ENCODE data around the gene TUBA1B.

DNA sequence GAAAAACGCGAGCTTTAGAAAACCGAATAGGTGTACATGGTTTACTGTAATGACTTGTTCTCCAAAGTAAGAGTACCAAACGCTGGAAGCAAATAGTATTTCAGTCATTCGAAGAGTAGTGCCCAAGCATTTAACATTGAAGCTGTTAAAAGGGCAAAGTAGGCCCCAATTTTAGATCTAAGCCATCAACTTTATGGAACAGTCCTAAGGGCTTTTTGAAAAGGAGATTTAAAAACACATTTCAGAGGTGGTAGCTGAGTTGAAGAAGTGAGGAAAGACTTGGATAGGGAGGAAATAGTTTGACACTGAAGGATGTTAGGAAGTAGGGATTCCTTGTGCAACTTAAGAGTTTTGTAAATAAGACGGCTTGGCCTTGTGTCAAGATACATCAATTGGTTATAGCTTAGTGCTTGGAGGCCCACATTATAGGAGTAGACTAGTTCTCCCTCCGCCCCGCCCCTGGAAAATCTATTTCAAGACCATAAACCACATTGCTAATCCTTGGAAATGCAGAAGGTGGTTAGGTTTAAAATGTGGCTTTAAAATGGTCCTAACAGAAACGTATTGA is 783 bp upstream of the TUBA1B start:
- TF ChIP-seq CTCF (IDR thresholded peaks at IDR 0.05) (no peak), POLR2A (IDR thresholded peaks at IDR 0.05) (no peak)
